IMR-90 (cell line): ENCODE results near the gene PRDM12. TPM values are rescaled to one million over a fixed set of nuclear protein-coding genes. Genes with fewer than 3 reads are reported as not detected.

Experiments used
- ATAC-seq: fragments of 200-7000 bp; cut with Tn5 transposase; 2 replicates; pipeline ENCODE4 v1.9.1; 2020; ENCODE audit warnings: low read depth, mild to moderate bottlenecking, moderate library complexity
- BruUV-seq: library from RNA; stranded (reverse); fragments of 400-500 nt; replicated peaks from 2 replicates; lab custom pipeline; 2021; lab: Mats Ljungman, UMichigan
- CTCF ChIA-PET: fragments of 300-600 bp; formaldehyde crosslinking; extraction: SDS; loops from one replicate; lab custom pipeline; 2021; ENCODE audit warnings: antibody characterized with exemption; lab: Yijun Ruan, JAX
- POLR2A ChIA-PET: fragments of 300-600 bp; sonication (Branson Sonifier 250); formaldehyde crosslinking; loops from one replicate; lab custom pipeline; 2022; ENCODE audit warnings: antibody characterized with exemption; ENCODE audit not compliant: unreplicated experiment; lab: Charles Lee
- DNase-seq: peaks from one replicate; pipeline ENCODE4 v3.0.0; 2013
- H2AFZ ChIP-seq: replicated peaks from 2 replicates; pipeline ENCODE3; 2013; ENCODE audit warnings: low read length, mild to moderate bottlenecking; ENCODE audit not compliant: poor library complexity
- H2AK5ac ChIP-seq: 2 replicates; pipeline ENCODE4 v1.6.1; 2013; ENCODE audit warnings: low read depth, low read length, inconsistent platforms
- H2AK9ac ChIP-seq: replicated peaks from 2 replicates; pipeline ENCODE3; 2013; ENCODE audit warnings: mild to moderate bottlenecking, low read depth, low read length, moderate library complexity; ENCODE audit not compliant: poor library complexity
- H2BK120ac ChIP-seq: 2 replicates; pipeline ENCODE4 v1.6.1; 2013; ENCODE audit warnings: low read depth, low read length, inconsistent platforms
- H2BK15ac ChIP-seq: 3 replicates; pipeline ENCODE4 v1.6.1; 2013; ENCODE audit warnings: low read depth, low read length, inconsistent platforms
- H2BK20ac ChIP-seq: 2 replicates; pipeline ENCODE4 v1.6.1; 2013; ENCODE audit warnings: low read depth, mild to moderate bottlenecking, inconsistent platforms, low read length, moderate library complexity
- H2BK5ac ChIP-seq: 2 replicates; pipeline ENCODE4 v1.6.1; 2013; ENCODE audit warnings: mild to moderate bottlenecking, low read depth, low read length, inconsistent platforms; ENCODE audit not compliant: poor library complexity, severe bottlenecking
- H3K14ac ChIP-seq: replicated peaks from 2 replicates; pipeline ENCODE4 v1.6.1; 2013; ENCODE audit warnings: low read depth, low read length, inconsistent platforms
- H3K18ac ChIP-seq: 2 replicates; pipeline ENCODE4 v1.6.1; 2013; ENCODE audit warnings: low read depth, low read length, control low read depth
- H3K23ac ChIP-seq: 2 replicates; pipeline ENCODE4 v1.6.1; 2013; ENCODE audit warnings: low read depth, low read length, inconsistent platforms
- H3K27ac ChIP-seq: 2 replicates; pipeline ENCODE4 v1.5.1; 2013; ENCODE audit warnings: mild to moderate bottlenecking, control low read depth, low read length; ENCODE audit not compliant: insufficient read depth
- H3K27me3 ChIP-seq: 2 replicates; pipeline ENCODE4 v1.6.1; 2013; ENCODE audit warnings: low read length; ENCODE audit not compliant: control insufficient read depth, insufficient read depth
- H3K36me3 ChIP-seq: 2 replicates; pipeline ENCODE4 v1.6.1; 2013; ENCODE audit warnings: low read length, mixed read lengths; ENCODE audit not compliant: control insufficient read depth, insufficient read depth
- H3K4ac ChIP-seq: 2 replicates; pipeline ENCODE4 v1.6.1; 2013; ENCODE audit warnings: low read depth, low read length, inconsistent platforms
- H3K4me1 ChIP-seq: 2 replicates; pipeline ENCODE4 v1.6.1; 2013; ENCODE audit warnings: low read length, mixed read lengths; ENCODE audit not compliant: control insufficient read depth, insufficient read depth
- H3K4me2 ChIP-seq: 2 replicates; pipeline ENCODE4 v1.6.1; 2013; ENCODE audit warnings: low read depth, mild to moderate bottlenecking, control low read depth, low read length, moderate library complexity
- H3K4me3 ChIP-seq: 2 replicates; pipeline ENCODE4 v1.5.1; 2013; ENCODE audit warnings: low read depth, mild to moderate bottlenecking, control low read depth, low read length, moderate library complexity; ENCODE audit not compliant: insufficient read depth
- H3K56ac ChIP-seq: 2 replicates; pipeline ENCODE4 v1.6.1; 2013; ENCODE audit warnings: low read length, inconsistent platforms; ENCODE audit not compliant: insufficient read depth; ENCODE audit errors: extremely low read depth
- H3K79me1 ChIP-seq, 2 experiments: 2 replicates each; pipeline ENCODE4 v1.6.1; 2013; ENCODE audit warnings: low read length in 2 of 2, inconsistent platforms in 1 of 2, low read depth in 1 of 2
- H3K9ac ChIP-seq: 2 replicates; pipeline ENCODE4 v1.6.1; 2013; ENCODE audit warnings: low read depth, low read length, control low read depth
- H3K9me1 ChIP-seq: 2 replicates; pipeline ENCODE4 v1.6.1; 2013; ENCODE audit warnings: low read length, inconsistent platforms; ENCODE audit not compliant: insufficient read depth
- H3K9me3 ChIP-seq: 2 replicates; pipeline ENCODE4 v1.6.1; 2013; ENCODE audit warnings: low read length; ENCODE audit not compliant: control insufficient read depth, insufficient read depth
- H4K20me1 ChIP-seq: 2 replicates; pipeline ENCODE4 v1.6.1; 2013; ENCODE audit warnings: low read length, inconsistent platforms; ENCODE audit not compliant: insufficient read depth
- H4K5ac ChIP-seq: 2 replicates; pipeline ENCODE4 v1.6.1; 2013; ENCODE audit warnings: mild to moderate bottlenecking, low read depth, low read length, control low read depth
- H4K8ac ChIP-seq, 2 experiments: 2 replicates each; pipeline ENCODE4 v1.6.1; 2013; ENCODE audit warnings: low read depth in 2 of 2, low read length in 2 of 2, control low read depth in 1 of 2, inconsistent platforms in 1 of 2
- H4K91ac ChIP-seq: 2 replicates; pipeline ENCODE4 v1.6.1; 2013; ENCODE audit warnings: low read depth, low read length, inconsistent platforms; ENCODE audit not compliant: insufficient read depth
- CTCF ChIP-seq: conservative IDR thresholded peaks from 2 replicates; pipeline ENCODE4 v1.5.1; 2012; ENCODE audit warnings: mild to moderate bottlenecking, low read depth, low read length, improper control_type of control experiment
- FOS ChIP-seq: fragments of 150-350 bp; IDR thresholded peaks from 2 replicates; pipeline ENCODE4 v1.6.1; 2016; ENCODE audit warnings: low read depth, low read length
- MAZ ChIP-seq: IDR thresholded peaks from 2 replicates; pipeline ENCODE4 v1.6.1; 2012; ENCODE audit warnings: low read depth, mild to moderate bottlenecking, low read length, improper control_type of control experiment, moderate library complexity, borderline replicate concordance
- POLR2A ChIP-seq: IDR thresholded peaks from 2 replicates; pipeline ENCODE4 v1.6.1; 2012; ENCODE audit warnings: mild to moderate bottlenecking, low read depth, low read length
- RCOR1 ChIP-seq: IDR thresholded peaks from 2 replicates; pipeline ENCODE4 v1.6.1; 2012; ENCODE audit warnings: mild to moderate bottlenecking, low read length, improper control_type of control experiment; ENCODE audit not compliant: insufficient replicate concordance
- RFX5 ChIP-seq: IDR thresholded peaks from 2 replicates; pipeline ENCODE4 v1.8.0; 2012; ENCODE audit warnings: low read depth, mild to moderate bottlenecking, low read length, moderate library complexity
- SMC3 ChIP-seq: fragments of 150-350 bp; IDR thresholded peaks from 2 replicates; pipeline ENCODE4 v1.6.1; 2016; ENCODE audit warnings: low read depth, mild to moderate bottlenecking, antibody characterized with exemption, low read length, moderate library complexity
- WGBS, 2 experiments: methylation state at CpG; one replicate each; pipeline versions ENCODE4 v1.1.5 to v1.1.7; 2013; ENCODE audit warnings: missing lambda C conversion rate in 2 of 2; ENCODE audit not compliant: insufficient read length in 1 of 2; ENCODE audit errors: extremely low coverage in 2 of 2; 5-methylcytosine and 5-hydroxymethylcytosine counted together
- dilution Hi-C: fragments of 300-500 bp; cut with HindIII; formaldehyde crosslinking; loops from one replicate; pipeline ENCODE4 v1.14.3; 2018; ENCODE audit warnings: low sequenced_read_pairs; ENCODE audit not compliant: unreplicated experiment
- in situ Hi-C: fragments of 300-500 bp; cut with MboI; formaldehyde crosslinking; loops from 3 replicates; pipeline ENCODE4 v1.14.3; 2019; ENCODE audit warnings: low sequenced_read_pairs, inconsistent platforms, mixed read lengths
- intact Hi-C: fragments of 100-400 bp; cut with micrococcal nuclease; formaldehyde crosslinking; loops from 2 replicates; pipeline ENCODE4 v1.10.0; 2022
- polyA plus RNA-seq, 3 experiments: library from polyadenylated mRNA; depleted of rRNA; stranded (reverse); fragments of >200 nt; gene quantifications; 2 replicates each; pipeline ENCODE4 v1.2.3, GENCODE V29; 2012; ENCODE audit warnings: low replicate concordance in 1 of 3
- total RNA-seq: library from RNA; depleted of rRNA; stranded (reverse); fragments of >200 nt; gene quantifications from 2 replicates; pipeline ENCODE4 v1.2.3, GENCODE V29; 2012
- TF ChIP-seq, protein P1 (sequence below): fragments of 150-350 bp; IDR thresholded peaks from 2 replicates; pipeline ENCODE4 v1.6.1; 2017; ENCODE audit warnings: mild to moderate bottlenecking, antibody characterized with exemption, low read length, low read depth
- TF ChIP-seq, protein P2 (sequence below): fragments of 150-350 bp; IDR thresholded peaks from 2 replicates; pipeline ENCODE4 v1.6.1; 2016; ENCODE audit warnings: low read depth, mild to moderate bottlenecking, low read length, moderate library complexity, borderline replicate concordance

The PRDM12 gene
- total and polyA plus RNA-seq, 2 of the 4 experiments (the other 2 are of a cell fraction), result not detected

GRCh38 chr9:130640681-130641080, 23.7 kb upstream of the PRDM12 start:
- TF ChIP-seq, protein P1, sequence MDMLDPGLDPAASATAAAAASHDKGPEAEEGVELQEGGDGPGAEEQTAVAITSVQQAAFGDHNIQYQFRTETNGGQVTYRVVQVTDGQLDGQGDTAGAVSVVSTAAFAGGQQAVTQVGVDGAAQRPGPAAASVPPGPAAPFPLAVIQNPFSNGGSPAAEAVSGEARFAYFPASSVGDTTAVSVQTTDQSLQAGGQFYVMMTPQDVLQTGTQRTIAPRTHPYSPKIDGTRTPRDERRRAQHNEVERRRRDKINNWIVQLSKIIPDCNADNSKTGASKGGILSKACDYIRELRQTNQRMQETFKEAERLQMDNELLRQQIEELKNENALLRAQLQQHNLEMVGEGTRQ, result no peak
- TF ChIP-seq RCOR1 (no peak), SMC3 (no peak), RFX5 (no peak), POLR2A (no peak), MAZ (no peak), FOS (no peak), CTCF (no peak)
- TF ChIP-seq, protein P2, sequence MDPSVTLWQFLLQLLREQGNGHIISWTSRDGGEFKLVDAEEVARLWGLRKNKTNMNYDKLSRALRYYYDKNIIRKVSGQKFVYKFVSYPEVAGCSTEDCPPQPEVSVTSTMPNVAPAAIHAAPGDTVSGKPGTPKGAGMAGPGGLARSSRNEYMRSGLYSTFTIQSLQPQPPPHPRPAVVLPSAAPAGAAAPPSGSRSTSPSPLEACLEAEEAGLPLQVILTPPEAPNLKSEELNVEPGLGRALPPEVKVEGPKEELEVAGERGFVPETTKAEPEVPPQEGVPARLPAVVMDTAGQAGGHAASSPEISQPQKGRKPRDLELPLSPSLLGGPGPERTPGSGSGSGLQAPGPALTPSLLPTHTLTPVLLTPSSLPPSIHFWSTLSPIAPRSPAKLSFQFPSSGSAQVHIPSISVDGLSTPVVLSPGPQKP, result no peak
- no peak overlapping the region for H3K9ac ChIP-seq
- CTCF ChIA-PET, result no interaction called here
- no peaks in the 10 kb centered on the region for H3K27me3 ChIP-seq
- ATAC-seq (no peak), DNase-seq (no peak)
- no peak overlapping the region for H2BK120ac ChIP-seq
- no peak overlapping the region for H3K56ac ChIP-seq
- no TSS peak for BruUV-seq
- H4K91ac ChIP-seq, result no peak overlapping the region
- in situ Hi-C loops (no loop called here), intact Hi-C loops (no loop called here), dilution Hi-C loops (no loop called here)
- H3K79me1 ChIP-seq, result no peaks in the 10 kb centered on the region
- H3K18ac ChIP-seq, result no peak overlapping the region
- peaks cover 4% of the 10 kb centered on the region; the same call in 1 of the 2 replicates for H3K9me1 ChIP-seq
- H4K20me1 ChIP-seq, result no peaks in the 10 kb centered on the region; the same call in 1 of the 2 replicates
- no peak overlapping the region for H4K5ac ChIP-seq
- H3K4me2 ChIP-seq, result no peak overlapping the region
- no peak overlapping the region for H4K8ac ChIP-seq
- no peak overlapping the region for H2BK5ac ChIP-seq
- H2BK20ac ChIP-seq, result no peak overlapping the region
- no peak overlapping the region for H2AFZ ChIP-seq
- no peak overlapping the region for H2AK5ac ChIP-seq
- H3K4ac ChIP-seq, result no peak overlapping the region
- H3K14ac ChIP-seq, result no peak overlapping the region
- H3K4me1 ChIP-seq, result no peaks in the 10 kb centered on the region
- no peak overlapping the region for H2BK15ac ChIP-seq
- peaks cover 20% of the 10 kb centered on the region for H3K36me3 ChIP-seq
- POLR2A ChIA-PET, result interaction anchor here (0.6 kb wide), 1 partner anchor 273 kb away, joined by 4 read pairs; no protein-coding TSS in a partner anchor
- no peaks in the 10 kb centered on the region; the same call in 1 of the 2 replicates for H3K9me3 ChIP-seq
- no peak overlapping the region for H3K23ac ChIP-seq
- H2AK9ac ChIP-seq, result no peak overlapping the region
- H3K27ac ChIP-seq, result no peak overlapping the region
- H3K4me3 ChIP-seq, result no peak overlapping the region
- WGBS, 2 experiments, result 42% methylated on average over 2 of the region's 7 CpGs; no CpG with 5 or more reads in 1 of the 2 experiments
